HL-60/S4 (cell line): ENCODE results near the gene SLC39A11.

Experiments used
- in situ Hi-C: fragments of 300-500 bp; cut with MboI; formaldehyde crosslinking; loops from 2 replicates; pipeline ENCODE4 v1.14.3; 2022; ENCODE audit warnings: low sequenced_read_pairs

The SLC39A11 gene

GRCh38 chr17:72667096-72668063 is 425.1 kb downstream of the SLC39A11 start:
- in situ Hi-C loops = no loop called here

- in situ Hi-C loops = no loop called here
Measured at GRCh38 chr17:72665852-72666851, 426.3 kb downstream of the SLC39A11 start.

- in situ Hi-C loops = no loop called here
Measured at GRCh38 chr17:72662827-72663190, 429.7 kb downstream of the SLC39A11 start.

- in situ Hi-C loops = no loop called here
Measured at GRCh38 chr17:72661945-72662826, 430.3 kb downstream of the SLC39A11 start.

- in situ Hi-C loops = no loop called here
Measured at GRCh38 chr17:72661116-72661944, 431.2 kb downstream of the SLC39A11 start.

GRCh38 chr17:72660274-72661115 is 432.0 kb downstream of the SLC39A11 start:
- in situ Hi-C loops = no loop called here

GRCh38 chr17:72659811-72660210 is 432.7 kb downstream of the SLC39A11 start:
- in situ Hi-C loops = no loop called here

- in situ Hi-C loops = no loop called here
Measured at GRCh38 chr17:72658675-72659074, 433.8 kb downstream of the SLC39A11 start.

- in situ Hi-C loops = no loop called here
Measured at GRCh38 chr17:72657467-72658317, 434.8 kb downstream of the SLC39A11 start.

GRCh38 chr17:72656130-72656763 is 436.2 kb downstream of the SLC39A11 start:
- in situ Hi-C loops = no loop called here

GRCh38 chr17:72654706-72655105 is 437.8 kb downstream of the SLC39A11 start:
- in situ Hi-C loops = no loop called here

GRCh38 chr17:72651988-72652387 is 440.5 kb downstream of the SLC39A11 start:
- in situ Hi-C loops = no loop called here

GRCh38 chr17:72648702-72649101 is 443.8 kb downstream of the SLC39A11 start:
- in situ Hi-C loops = no loop called here

GRCh38 chr17:72646176-72646575 is 446.3 kb downstream of the SLC39A11 start:
- in situ Hi-C loops = no loop called here

GRCh38 chr17:72644492-72644891 is 448.0 kb downstream of the SLC39A11 start:
- in situ Hi-C loops = no loop called here

- in situ Hi-C loops = no loop called here
Measured at GRCh38 chr17:72643575-72644216, 448.8 kb downstream of the SLC39A11 start.

GRCh38 chr17:72642720-72643119 is 449.8 kb downstream of the SLC39A11 start:
- in situ Hi-C loops = no loop called here
